T-helper 1 cell treated with Interleukin-12 subunit alpha and Interleukin-12 subunit beta and Interleukin-4 antibody, amounts not matched to agents 30 ng/mL and 1 ng/mL, for 36 hours (primary cell): ENCODE results near the gene DCAF16. TPM values are rescaled to one million over a fixed set of nuclear protein-coding genes. Genes with fewer than 3 reads are reported as not detected.
"Not testable (repeated sequence)": the region's sequence is repeated elsewhere in the genome, so short reads cannot be mapped to it uniquely, and the experiment has no call there.

Experiments used
- intact Hi-C: fragments of 100-400 bp; cut with micrococcal nuclease; formaldehyde crosslinking; loops from one replicate; pipeline ENCODE4 v1.15.1; 2024
- total RNA-seq: library from RNA; stranded (reverse); gene quantifications from 2 replicates; pipeline ENCODE4 v1.2.3, GENCODE V29; 2022

Gene DCAF16
- 46.1 and 50.2 TPM in 2 replicates for total RNA-seq

DNA sequence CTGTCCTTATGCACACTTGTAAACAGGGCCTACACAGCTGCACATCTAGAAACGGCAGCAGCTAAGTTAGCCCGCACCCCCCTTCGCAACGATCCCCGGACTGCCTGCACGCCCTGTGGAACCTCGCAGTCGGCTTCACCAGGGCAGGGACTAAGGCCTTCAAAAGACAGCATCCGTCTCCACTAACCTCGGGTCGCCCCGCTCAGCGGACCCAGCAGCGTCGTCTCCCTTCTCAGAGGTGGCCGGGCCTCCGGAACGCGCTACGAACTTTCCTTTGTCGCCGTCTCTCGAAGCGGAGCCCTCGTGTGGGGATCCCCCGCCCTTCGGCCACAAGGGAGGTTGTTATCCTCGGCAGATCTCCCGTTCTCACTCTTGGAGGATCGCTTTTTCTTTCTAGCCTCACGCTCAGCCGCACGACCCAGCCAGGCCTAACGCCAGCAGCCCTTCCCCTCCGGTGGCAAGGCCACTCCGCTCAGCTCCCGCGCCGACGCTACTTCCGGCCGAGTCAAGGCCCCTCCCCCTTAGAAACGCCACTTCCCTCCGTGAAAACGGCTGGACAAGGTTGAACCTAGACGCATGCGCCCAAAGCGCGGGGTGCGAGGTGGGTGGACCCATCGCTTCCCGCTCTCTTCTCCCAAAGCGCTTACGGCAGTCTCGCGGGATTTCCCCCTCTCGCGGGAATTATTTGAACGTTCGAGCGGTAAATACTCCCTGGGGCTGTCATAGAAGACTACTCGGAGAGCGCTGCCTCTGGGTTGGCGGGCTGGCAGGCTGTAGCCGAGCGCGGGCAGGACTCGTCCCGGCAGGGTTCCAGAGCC lies at the start of gene DCAF16, which contains the start of gene NCAPG:
Gene DCAF16, minus strand, starts transcription at position 498 of the 818 bp plus-strand sequence. CDS start 6,616 bp downstream, outside the sequence.
Gene NCAPG, plus strand, starts transcription at position 720 of the 818 bp plus-strand sequence. CDS start 99 bp downstream, outside the sequence.
- intact Hi-C loops, result loop anchor here (1.0 to 2.0 kb wide), 7 partner anchors 14 to 1586 kb away; partner anchors contain the start of genes LAP3, MED28 and QDPR

DNA sequence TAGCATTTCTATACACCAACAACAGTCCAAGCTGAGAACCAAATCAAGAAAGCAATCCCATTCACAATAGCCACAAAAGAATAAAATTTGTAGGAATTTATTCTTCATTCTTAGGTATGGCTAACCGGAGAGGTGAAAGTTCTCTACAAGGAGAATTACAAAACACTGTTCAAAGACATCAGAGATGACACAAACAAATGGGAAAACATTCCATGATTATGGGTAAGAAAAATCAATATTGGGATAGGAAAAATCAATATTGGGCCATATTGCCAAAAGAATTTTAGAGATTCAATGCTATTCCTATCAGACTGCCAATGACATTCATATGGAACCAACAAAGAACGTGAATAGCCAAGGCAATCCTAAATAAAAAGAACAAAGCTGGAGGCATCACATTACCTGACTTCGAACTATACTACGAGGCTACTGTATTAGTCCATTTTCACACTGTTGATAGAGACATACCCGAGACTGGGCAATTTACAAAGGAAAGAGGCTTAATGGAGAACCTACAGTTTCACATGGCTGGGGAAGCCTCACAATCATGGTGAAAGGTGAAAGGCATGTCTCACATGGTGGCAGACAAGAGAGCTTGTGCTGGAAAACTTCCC lies 49.3 kb upstream of the DCAF16 start:
- intact Hi-C loops, result no loop called here

DNA sequence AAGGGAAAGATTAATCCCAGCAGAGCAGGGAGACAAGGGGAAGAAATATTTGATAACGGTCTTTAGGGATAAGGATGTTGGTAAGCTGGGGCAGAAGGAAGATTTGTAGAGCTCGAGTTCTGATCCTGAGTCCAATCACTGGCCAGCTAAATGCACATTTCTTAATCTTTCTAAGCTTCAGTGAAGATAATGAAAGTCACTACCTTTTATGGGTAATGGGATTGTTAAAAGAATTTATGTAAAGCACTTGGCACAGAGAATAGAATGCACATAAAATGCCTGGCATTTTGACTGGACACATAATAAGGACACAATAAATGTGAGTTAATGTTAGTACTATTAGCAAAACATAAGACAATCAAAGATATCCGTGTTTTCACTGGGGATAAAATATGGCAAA lies 43.5 kb upstream of the DCAF16 start:
- intact Hi-C loops, result no loop called here

DNA sequence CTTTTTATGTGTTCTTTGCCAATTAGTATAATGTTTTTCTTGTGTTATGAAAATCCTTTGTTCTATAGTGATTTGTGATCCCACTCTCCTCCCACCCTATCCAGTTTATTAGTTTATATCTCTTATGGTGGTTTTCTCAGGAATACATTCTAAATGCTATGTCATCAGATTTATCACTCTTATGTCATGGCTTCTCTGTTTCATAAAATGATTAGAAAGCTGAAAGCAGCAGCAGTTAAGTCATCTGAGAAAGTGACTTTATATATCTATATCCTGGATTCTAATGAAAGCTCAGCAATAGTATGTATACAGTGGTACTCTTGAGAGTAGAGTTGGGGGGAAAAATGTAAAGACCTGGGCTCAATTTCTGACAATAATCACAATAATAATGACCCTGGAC lies 41.4 kb upstream of the DCAF16 start:
- intact Hi-C loops, result no loop called here

DNA sequence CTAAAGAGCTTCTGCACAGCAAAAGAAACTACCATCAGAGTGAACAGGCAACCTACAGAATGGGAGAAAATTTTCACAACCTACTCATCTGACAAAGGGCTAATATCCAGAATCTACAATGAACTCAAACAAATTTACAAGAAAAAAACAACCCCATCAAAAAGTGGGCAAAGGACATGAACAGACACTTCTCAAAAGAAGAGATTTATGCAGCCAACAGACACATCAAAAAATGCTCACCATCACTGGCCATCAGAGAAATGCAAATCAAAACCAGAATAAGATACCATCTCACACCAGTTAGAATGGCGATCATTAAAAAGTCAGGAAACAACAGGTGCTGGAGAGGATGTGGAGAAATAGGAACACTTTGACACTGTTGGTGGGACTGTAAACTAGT lies 39.7 kb upstream of the DCAF16 start:
- intact Hi-C loops, result not testable (repeated sequence)

DNA sequence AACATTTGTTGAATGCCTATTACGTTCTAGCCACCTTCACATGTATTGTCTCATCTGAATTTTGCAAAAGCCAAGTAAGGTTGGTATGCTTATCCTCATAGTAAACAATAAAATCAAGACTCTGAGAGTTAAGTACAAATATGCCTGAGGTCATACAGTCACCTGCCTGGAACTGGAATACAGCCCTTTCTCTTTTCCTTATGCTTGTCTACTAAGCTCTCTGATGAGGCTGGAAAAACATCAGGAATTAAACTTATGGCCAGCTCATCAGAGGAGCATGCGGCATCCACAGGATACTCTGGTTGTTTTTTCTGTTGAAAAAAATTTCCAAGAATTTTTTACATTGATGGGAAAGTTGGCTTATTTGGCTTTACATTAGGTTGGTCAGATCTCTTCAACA lies 35.7 kb upstream of the DCAF16 start:
- intact Hi-C loops, result no loop called here

DNA sequence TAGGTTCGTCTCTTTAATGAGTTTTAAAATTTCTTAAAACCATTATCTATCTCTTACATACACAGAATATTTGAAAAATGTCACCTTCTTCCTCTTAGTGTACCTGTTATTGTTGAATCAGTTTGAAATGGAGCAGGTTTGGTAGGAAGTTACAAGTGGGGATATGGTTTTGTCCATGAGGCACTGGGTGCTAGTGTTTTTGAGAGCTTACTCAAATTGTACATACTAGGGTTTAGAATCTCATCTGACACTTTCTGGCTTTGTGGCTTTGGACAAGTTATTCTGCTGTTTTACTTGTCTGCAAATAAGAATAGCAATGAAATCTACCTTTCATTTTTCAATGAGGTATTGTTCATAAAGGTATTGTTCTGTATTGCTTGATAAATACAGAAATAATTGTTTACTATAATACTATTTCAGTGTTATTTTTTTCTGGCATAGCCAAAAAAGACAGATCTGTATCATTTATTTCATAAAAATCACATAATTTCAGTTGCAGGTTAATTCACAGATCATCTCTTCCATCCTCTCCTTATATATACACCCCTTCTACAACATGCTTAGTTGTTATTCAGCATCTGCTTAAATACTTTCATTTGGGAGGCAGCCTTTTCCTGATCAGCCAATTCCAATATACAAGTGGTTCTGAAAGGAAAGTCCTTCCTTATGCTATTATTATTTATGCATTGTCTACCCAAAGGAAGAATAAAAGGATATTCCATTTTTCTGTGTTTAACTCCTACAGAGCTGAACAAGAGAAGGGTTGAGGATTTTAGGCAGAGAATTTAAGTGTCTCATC lies 13.5 kb upstream of the DCAF16 start:
- intact Hi-C loops, result loop anchor here (2.0 kb wide), 1 partner anchor 13 kb away; the partner anchor contains the start of genes DCAF16 and NCAPG

DNA sequence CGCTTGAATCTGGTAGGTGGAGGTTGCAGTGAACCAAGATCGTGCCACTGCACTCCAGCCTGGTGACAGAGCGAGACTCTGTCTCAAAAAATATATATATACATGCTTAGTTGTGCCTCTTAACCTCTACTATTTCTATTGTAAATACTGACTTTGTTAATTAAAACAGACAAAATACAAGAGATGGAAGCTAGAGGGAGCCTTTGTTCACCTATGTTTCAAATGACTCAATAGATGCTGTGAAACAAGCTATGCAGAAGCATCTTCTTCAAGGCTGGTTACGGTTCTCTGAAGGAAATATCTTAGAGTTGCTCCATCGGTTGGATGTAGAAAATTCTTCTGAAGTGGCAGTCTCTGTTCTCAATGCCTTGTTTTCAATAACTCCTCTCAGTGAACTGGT lies 6.5 kb upstream of the DCAF16 start:
- intact Hi-C loops, result loop anchor here (1.0 kb wide), 3 partner anchors 9 to 550 kb away; no protein-coding TSS in a partner anchor

DNA sequence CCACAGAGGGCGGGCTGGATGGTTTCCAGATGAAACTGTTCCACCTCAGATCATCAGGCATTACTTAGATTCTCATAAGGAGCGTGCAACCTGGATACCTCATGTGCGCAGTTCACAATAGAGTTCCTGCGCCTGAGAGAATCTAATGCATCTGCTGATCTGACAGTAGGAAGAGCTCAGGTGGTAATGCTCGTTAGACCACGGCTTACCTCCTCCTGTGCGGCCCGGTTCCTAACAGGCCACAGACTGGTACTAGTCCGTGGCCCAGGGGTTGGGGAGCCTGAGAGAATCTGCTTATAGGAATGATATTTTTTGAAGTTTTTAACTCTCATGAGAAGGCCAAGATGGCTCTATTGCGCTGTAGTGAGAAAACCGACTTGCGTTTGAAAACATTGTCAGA lies 5.6 kb upstream of the DCAF16 start:
- intact Hi-C loops, result no loop called here

DNA sequence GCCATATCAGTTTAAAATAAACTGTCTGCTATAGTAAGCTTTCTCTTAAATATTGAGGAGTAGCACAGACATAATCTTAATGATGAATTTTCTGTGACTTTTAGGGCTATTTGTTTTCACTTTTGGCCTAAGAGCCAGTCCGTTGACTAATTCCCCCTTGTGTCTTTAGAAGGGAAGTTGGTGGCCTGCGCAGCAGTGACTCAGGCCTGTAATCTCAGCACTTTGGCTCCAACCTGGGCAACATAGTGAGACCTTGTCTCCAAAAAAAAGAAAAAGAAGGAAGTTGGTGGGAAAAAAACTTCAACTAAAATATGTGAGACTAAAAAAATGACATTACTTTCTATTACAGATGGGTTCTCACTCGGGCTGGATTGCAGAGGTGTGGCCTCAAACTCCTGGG lies 3.6 kb upstream of the DCAF16 start:
- intact Hi-C loops, result no loop called here

DNA sequence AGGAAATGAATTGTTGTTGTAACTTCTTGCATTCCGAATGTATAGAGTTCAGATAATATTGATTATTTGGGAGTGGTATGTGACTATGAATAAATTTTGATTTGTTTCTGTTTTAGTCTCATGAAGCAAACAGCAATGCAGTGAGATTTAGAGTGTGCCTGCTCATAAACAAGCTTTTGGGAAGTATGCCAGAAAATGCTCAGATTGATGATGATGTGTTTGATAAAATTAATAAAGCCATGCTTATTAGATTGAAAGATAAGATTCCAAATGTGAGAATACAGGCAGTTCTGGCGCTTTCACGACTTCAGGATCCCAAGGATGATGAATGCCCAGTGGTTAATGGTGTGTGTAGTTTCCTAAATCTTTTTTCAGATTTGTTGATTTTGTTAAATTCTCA lies 2.2 kb upstream of the DCAF16 start:
- intact Hi-C loops, result no loop called here

DNA sequence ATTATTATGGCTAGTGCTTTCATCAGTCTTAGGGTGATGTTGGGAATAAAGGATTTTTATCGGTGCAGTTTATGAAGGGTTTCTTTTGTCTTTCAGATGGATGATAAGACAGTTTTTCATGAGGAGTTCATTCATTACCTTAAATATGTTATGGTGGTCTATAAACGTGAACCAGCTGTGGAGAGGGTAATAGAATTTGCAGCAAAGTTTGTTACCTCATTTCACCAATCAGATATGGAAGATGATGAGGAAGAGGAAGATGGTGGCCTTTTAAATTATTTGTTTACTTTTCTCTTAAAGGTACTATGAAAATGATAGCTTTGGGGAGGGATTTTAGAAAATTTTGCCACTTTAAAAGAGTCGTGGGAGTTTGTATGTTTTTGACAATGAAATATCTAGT lies 1.6 kb upstream of the DCAF16 start:
- intact Hi-C loops, result no loop called here

DNA sequence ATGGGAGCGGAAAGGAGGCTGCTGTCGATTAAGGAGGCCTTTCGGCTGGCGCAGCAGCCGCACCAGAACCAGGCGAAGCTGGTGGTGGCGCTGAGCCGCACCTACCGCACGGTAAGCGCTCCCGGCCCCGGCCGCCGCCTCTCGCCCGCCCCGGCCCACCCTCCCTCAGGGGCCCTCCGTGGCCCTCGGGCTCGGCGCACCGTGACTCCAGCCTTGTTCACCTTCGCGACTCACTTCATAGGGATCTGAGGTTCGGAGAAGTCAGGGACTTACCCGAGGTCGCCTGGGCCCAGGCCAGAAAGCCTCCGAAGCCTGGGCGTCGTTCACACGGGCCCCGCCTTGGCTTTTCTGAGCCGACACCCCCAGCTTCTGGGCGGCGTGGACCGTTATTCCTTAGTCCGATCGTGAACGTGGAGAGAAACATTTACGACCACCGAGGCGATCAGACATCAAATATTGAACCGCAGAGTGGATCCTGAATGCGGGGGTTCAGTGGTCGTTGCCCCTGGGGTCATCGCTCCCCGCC lies 584 bp upstream of the DCAF16 start:
- intact Hi-C loops, result loop anchor here (2.0 kb wide), 3 partner anchors 14 to 1586 kb away; no protein-coding TSS in a partner anchor

DNA sequence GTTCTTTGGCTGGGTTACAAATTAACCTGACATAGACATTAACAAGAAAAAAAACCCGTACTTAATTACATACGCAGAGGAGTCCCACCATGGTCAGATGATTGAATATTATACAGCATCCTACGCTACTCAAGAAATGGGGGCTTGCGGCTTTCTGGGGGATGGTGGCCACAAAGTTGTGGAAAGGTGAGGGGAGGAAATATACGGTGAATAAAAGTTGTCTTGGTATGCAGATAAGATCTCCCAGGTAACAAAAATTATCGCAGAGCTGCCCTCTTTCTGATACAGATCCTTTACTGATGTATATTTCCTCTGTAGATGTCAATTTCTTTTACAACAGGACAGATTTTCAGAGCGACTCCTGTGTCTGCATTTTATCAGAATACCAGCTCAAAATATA lies 890 bp downstream of the DCAF16 start:
- intact Hi-C loops, result loop anchor here (1.0 to 2.0 kb wide), 8 partner anchors 15 to 1585 kb away; partner anchors contain the start of genes LAP3, MED28 and QDPR

DNA sequence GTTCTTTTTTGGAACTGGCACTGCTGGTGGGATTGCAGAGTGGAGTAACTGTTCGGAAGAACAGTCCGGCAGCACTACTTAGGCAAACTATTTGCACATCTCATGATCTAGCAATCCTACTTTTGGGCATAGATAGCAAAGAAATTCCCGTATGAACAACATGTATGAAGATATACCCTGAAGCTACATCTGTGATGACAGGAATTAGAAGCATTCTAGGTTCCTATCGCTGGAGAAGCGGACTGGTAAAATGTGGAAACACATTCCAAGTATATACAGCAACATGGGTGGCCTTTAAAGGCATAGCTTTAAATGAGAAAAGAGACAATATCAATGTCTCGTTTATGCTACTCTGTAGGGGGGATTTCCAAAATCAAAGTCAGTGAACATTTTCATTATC lies 3.1 kb downstream of the DCAF16 start:
- intact Hi-C loops, result loop anchor here (1.0 kb wide), 1 partner anchor 473 kb away; no protein-coding TSS in a partner anchor

DNA sequence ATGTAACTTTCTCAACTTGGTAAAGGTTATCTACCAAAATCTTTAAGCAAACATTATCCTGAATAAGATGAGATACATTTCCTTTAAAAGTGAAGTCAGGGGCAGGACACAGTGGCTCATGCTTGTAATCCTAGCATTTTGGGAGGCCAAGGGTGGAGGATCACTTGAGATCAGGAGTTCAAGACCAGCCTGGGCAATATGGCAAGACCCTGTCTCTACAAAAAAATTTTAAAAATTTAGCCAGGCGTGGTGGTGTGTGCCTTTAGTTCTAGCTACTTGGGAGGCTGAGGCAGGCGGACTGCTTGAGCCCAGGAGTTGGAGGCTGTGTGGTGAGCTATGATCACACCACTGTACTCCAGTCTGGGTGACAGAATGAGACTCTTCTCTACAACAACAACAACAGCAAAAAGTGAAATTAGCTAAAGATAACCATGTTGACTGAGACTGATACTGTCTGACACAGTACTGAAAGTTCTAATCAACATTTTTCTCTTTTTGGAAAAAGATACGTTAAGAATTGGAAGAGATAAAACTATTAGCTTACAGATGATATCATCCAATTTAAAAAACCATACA lies 4.9 kb downstream of the DCAF16 start:
- intact Hi-C loops, result no loop called here

DNA sequence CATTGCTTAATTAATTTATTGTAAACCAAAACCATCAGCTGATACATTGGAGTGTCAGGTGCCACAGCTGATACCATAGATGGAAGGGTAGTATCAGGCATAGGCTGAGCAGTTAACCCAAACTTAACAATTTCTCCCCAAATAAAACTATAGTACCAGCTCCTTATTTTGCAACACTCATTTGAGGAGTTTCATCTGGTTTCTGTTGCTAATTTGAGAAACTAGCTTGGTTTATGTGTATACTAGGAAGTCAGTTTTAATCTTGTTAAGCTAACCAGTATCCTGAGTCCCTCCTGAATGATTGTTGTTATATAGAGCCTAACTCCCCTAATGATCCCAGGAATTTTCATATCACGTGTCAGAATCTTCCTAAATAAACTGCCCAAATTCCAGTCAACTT lies 12.7 kb downstream of the DCAF16 start:
- intact Hi-C loops, result no loop called here

DNA sequence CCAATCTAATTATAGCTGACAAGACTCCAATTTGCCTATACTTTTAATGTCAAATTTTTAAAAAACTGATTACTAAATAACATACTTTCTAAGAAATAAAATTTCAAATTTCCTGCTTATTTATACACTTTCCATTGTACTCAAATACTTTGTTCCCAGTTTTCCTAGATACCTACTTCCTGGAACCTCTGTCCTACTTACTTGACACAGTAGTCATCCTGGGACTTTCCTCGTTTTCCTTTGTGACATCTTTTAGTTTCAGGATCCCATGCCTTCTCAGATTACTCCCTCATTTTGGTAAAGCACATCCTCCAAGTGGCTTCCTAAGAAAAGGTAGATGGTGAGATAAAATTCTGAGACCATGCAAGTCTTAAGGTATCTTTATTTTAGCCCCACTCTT lies 15.8 kb downstream of the DCAF16 start:
- intact Hi-C loops, result no loop called here

DNA sequence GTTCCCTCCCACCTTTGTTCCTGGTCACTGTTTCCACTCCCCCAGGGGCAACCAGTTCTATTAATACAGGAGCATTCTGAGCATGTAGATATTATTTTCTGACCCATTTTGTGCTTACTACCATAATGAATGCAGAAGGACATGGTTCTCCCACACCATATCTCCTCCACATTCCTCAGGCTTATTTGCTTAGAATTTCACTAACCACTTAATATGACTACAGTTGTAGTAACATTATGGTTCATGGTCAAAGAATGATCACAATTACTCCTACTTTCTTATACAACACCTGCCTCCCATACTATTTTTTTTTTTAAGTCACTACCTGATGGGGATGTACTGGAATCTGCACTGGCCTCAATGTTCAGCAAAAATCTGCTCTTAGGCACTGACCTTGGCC lies 21.6 kb downstream of the DCAF16 start:
- intact Hi-C loops, result no loop called here

DNA sequence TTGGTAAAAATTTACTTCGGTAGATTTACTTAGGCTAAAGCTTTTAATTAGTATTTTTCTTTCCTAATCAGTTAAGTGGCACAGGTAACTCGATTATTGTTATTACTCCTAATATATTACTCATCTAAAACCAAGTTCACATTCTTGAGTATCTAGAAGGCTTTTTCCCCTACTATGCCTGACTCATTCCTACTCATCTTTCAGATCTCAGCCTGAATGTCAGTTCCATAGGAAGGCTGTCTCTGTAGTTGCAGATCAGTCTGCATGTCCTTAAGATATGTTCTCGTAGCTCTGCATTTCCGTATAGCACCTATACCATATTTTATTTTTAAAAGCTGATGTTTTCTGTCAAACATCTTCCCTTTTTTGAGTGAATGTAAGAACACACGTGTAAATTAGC lies 23.2 kb downstream of the DCAF16 start:
- intact Hi-C loops, result no loop called here

DNA sequence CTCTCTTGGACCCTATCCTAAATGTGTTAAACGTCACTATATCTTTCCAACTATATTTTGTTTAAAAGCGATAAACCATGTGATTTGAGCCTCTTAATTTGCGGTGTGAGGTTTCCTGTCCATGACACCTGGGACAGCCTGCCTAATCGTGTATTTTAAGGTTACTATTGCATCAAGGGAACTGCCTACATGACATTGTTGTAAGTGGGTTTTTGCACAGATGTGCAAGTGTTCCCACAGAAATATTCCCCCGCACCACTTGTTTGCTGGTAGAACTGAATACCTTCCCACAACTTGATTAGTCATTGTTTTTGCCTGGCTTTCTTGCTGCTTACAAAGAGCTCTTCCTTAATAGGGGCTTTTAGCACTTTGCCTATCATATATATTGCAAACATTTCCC lies 24.0 kb downstream of the DCAF16 start:
- intact Hi-C loops, result no loop called here
